Right ventricle myocardium superior (tissue), 1 donor: ENCODE measurements around the gene SLC27A5. TPM values are rescaled to one million over a fixed set of nuclear protein-coding genes. Genes with fewer than 3 reads are reported as not detected.
"Not testable (repeated sequence)": the region's sequence is repeated elsewhere in the genome, so short reads cannot be mapped to it uniquely, and the experiment has no call there.

Experiments
- ATAC-seq: fragments of 200-7000 bp; cut with Tn5 transposase; one replicate; pipeline ENCODE4 v1.9.1; 2020; ENCODE audit warnings: mild to moderate bottlenecking; ENCODE audit not compliant: poor library complexity
- DNase-seq: peaks from one replicate; pipeline ENCODE4 v3.0.0-alpha.2; 2020
- intact Hi-C: fragments of 100-400 bp; cut with DNase I; formaldehyde crosslinking; loops from one replicate; pipeline ENCODE4 v1.11.2; 2022
- total RNA-seq: library from RNA; stranded (reverse); fragmentation: NEBNext Ultra II Directional; extraction: Animal tissue kit (Norgen Biotek cat#: 25700); gene quantifications from one replicate; pipeline ENCODE4 v1.2.1, GENCODE V29; 2021
- donor health status: DM: no; HTN: yes; CAD: no; lungs with severe emphysema.

SLC27A5 gene
- total RNA-seq, 1 donor from 2014 or later: 3.8 TPM

DNA sequence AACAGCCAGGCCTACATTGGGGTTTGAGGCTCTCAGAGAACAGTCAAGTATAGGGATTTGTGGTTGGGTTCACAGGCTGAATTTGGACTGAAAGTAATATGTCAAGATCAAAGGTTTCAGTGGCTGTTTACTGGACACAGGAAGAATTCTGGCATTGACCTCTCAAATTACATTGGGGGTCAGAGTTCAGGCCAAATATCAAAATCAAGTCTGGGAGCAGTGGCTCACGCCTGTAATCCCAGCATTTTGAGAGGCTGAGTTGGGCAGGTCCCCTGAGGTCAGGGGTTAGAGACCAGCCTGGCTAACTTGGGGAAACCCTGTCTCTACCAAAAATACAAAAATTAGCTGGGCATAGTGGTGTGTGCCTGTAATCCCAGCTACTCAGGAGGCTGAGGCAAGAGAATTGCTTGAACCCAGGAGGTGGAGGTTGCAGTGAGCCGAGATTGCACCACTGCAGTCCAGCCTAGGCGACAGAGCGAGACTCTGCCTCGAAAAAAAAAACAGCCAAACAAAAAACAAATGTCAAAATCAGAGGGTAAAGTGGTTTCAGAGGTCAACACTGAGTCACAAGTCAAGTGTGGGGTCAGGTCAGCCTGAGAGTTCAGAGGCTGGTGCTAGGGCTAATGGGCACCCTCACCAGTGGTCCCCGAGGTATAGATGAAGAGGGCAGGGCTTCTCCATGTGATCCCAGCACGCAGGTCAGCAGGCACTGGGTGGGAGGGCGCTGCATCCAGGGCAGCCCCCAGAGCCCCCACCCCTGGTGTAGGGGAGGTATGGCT is 1.5 kb downstream of the SLC27A5 start:
- DNase-seq: no peak
- no peak for ATAC-seq
- intact Hi-C loops: no loop called here

GRCh38 chr19:58509731-58510083 is 2.1 kb downstream of the SLC27A5 start:
- intact Hi-C loops: no loop called here
- DNase-seq: no peak
- ATAC-seq: no peak

DNA sequence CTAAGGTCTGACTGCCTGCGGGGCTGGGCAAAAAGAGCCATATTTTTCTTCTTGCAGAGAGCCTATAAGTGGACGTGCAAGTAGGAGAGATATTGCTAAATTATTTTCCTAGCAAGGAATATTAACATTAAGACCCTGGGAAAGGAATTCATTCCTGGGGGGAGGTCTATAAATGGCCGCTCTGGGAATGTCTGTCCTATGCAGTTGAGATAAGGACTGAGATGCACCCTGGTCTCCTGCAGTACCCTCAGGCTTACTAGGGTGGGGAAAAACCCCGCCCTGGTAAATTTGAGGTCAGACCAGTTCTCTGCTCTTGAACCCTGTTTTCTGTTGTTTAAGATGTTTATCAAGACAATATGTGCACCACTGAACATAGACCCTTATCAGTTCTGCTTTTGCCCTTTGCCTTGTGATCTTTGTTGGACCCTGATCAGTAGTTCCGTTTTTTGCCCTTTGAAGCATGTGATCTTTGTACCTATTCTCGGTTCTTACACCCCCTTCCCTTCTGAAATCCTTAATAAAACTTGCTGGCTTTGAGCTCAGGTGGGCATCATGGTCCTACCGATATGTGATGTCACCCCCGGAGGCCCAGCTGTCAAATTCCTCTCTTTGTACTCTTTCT is 4.1 kb downstream of the SLC27A5 start:
- DNase-seq, ATAC-seq, intact Hi-C loops: not testable (repeated sequence)

- DNase-seq (no peak), ATAC-seq (no peak)
- intact Hi-C loops: no loop called here
Observed at GRCh38 chr19:58500242-58500641, 11.6 kb downstream of the SLC27A5 start.

GRCh38 chr19:58499021-58499927 is 12.5 kb downstream of the SLC27A5 start:
- intact Hi-C loops: no loop called here
- peak; percentile 98 for ATAC-seq
- peak; percentile 100 for DNase-seq

DNA sequence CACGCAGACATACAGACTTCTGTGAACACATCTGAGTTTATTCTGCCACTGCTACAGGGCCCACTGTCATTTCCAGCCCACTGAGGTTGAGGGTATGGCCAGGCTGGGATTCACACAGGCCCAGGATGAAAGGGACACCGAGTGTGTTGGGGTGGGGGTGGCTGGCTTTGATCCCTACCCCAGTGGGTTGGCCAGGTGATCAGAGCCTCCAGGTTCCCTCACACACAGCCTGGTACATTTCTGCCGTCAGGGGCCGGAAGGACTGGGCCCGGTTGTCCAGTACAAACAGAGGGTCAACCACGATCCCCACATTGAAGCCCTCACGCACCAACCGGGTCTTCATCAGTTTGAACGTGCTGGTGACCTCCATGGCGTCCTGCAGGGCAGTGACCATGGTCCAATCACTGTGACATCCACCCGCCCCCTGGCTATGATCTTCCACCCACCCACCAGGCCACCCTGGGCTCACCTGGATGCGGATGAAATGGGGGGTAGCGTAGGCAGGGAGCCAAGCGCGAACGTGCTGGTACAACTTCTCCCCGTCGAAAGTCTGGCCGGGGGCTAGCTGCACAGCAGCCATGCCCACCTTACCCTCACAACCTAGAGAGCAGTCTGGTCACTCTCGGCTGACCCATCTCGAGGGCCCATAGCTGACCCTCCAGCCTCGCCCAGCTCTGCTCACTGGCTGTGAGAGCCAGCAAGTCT is 13.3 kb downstream of the SLC27A5 start:
- peak; percentile 8 for ATAC-seq
- intact Hi-C loops: no loop called here
- peak; percentile 58 for DNase-seq

DNA sequence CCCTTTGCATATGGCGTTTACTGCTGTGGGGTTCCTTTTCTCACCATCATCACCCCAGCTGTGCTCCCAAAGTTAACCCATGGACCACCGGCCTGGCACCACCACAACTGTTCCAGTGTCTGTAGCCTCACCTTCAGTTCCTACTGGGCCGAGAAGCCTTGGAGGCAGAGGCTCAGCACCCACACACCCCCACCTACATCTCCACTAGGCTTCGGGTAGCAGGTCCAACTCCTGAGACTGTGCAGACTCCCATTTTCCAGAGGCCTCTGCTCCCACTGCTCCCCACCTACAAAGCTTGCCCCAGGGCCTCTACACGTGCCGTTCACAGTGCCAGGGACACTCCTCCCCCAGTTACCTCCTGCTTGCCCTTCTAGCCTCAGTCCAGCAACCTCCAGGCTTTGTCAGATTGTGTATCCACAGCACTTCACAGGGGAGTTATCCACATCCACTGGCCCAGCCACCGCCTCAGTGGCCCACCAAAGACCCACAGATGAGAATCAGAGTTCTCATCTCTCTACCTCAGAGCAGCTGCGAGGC is 14.1 kb downstream of the SLC27A5 start:
- DNase-seq (no peak), ATAC-seq (no peak)
- intact Hi-C loops: no loop called here

- DNase-seq (no peak), ATAC-seq (no peak)
- intact Hi-C loops: no loop called here
Observed at GRCh38 chr19:58492265-58492664, 19.5 kb downstream of the SLC27A5 start.

- DNase-seq (no peak), ATAC-seq (no peak)
- intact Hi-C loops: no loop called here
Observed at GRCh38 chr19:58491393-58491792, 20.4 kb downstream of the SLC27A5 start.

DNA sequence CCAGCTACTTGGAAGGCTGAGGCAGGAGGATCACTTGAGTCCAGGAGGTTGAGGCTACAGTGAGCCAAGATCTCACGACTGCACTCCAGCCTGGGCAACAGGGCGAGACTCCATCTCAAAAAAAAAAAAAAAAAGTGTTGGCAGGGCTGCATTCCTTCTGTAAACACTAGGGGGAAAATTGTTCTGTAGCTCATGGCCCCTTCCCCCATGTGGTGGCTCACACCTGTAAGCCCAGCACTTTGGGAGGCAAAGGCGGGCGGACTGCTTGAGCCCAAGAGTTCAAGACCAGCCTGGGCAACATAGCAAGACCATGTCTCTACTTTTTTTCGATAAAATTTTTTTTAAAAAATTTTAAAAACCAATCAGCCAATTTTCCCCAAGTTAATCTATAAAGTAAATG is 27.4 kb downstream of the SLC27A5 start:
- intact Hi-C loops, DNase-seq, ATAC-seq: not testable (repeated sequence)

- ATAC-seq (no peak), DNase-seq (no peak)
- intact Hi-C loops: no loop called here
Observed at GRCh38 chr19:58483776-58484175, 28.0 kb downstream of the SLC27A5 start.

DNA sequence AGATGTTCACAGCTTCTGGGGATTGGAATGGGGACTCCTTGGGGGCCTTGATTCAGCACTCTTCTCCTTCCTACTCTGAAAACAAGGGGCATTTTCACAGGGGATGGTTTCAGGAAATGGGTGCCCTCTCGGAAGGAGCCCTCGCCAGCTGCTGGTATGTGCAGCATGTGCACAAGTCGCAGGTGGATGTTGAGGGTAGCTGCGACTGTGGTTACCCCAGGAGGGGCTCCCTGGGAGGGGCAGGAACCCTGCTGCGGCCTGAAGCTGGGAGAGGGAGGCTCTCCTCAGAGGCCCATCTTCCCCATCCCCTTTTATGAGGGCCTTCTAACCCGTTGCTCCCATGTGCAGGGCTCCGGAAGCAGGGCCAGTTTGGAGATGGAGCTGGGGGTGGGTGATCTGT is 29.4 kb downstream of the SLC27A5 start:
- intact Hi-C loops: no loop called here
- no peak for ATAC-seq
- no peak for DNase-seq

DNA sequence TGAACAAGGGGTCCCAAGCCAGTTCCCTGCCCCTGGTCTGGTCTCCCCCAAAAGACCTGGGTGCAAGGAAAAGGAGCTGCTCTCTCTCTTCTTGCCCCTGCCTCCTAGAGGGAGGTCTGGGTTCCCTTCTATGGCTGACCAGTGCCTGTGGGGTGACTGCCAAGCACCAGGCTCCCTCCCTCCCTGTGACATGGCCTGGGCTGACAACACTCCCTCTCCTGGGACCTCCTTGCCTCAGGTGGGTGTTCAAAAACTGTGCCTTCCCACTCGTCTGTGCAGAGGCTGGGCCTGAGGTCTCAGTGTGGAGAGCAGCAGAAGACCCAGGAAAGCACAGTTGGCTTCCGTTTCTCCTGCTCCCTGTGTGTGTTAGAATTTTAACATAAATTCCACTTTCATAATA is 31.0 kb downstream of the SLC27A5 start:
- ATAC-seq (no peak), DNase-seq (no peak)

GRCh38 chr19:58480481-58480830 is 31.3 kb downstream of the SLC27A5 start:
- no peak for ATAC-seq
- DNase-seq: no peak
- intact Hi-C loops: no loop called here

More for the DNA sequence above, 31.0 kb downstream of the SLC27A5 start:
- intact Hi-C loops: no loop called here

- DNase-seq (no peak), ATAC-seq (no peak)
- intact Hi-C loops: no loop called here
Observed at GRCh38 chr19:58479736-58480480, 31.9 kb downstream of the SLC27A5 start.

GRCh38 chr19:58479303-58479702 is 32.5 kb downstream of the SLC27A5 start:
- ATAC-seq: no peak
- intact Hi-C loops: no loop called here
- no peak for DNase-seq

- ATAC-seq (no peak), DNase-seq (no peak)
- intact Hi-C loops: no loop called here
Observed at GRCh38 chr19:58477871-58478270, 33.9 kb downstream of the SLC27A5 start.

DNA sequence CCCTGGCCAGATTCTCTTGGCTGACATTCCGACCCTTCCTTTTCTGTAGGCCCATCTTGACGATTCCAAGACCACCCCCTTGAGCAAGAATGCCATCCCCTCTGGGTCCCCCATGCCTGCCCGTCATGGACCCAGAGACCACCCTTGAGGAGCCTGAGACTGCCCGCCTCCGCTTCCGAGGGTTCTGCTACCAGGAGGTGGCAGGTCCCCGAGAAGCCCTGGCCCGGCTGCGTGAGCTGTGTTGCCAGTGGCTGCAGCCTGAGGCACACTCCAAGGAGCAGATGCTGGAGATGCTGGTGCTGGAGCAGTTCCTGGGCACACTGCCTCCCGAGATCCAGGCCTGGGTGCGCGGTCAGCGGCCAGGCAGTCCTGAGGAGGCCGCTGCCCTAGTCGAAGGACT is 34.7 kb downstream of the SLC27A5 start:
- intact Hi-C loops: no loop called here
- DNase-seq (peak; percentile 53), ATAC-seq (no peak)
